Astrocyte of the cerebellum (primary cell): ENCODE data around the gene GLI3.

Source experiments
- DNase-seq: peaks from one replicate; pipeline ENCODE4 v3.0.0-alpha.2; 2011; ENCODE audit warnings: low read depth
- H3K4me3 ChIP-seq: 2 replicates; pipeline ENCODE4 v1.5.1; 2011; ENCODE audit warnings: mild to moderate bottlenecking, low read depth, low read length, moderate library complexity
- CTCF ChIP-seq: IDR thresholded peaks from 2 replicates; pipeline ENCODE4 v1.5.1; 2012; ENCODE audit warnings: low read length, low read depth, moderate library complexity, mild to moderate bottlenecking; ENCODE audit errors: missing control alignments
- in situ Hi-C: cut with HindIII; loops from 2 replicates; pipeline ENCODE4 v1.10.0; 2017; ENCODE audit warnings: low sequenced_read_pairs

Gene GLI3

GRCh38 chr7:42104694-42105093 lies 132.3 kb downstream of the GLI3 start:
- H3K4me3 ChIP-seq: no peak overlapping the region
- DNase-seq: no peak
- in situ Hi-C loops: no loop called here
- TF ChIP-seq CTCF: no peak

GRCh38 chr7:42104231-42104630 lies 132.8 kb downstream of the GLI3 start:
- no peak overlapping the region for H3K4me3 ChIP-seq
- DNase-seq: no peak
- in situ Hi-C loops: no loop called here
- no peak for TF ChIP-seq CTCF

GRCh38 chr7:42103456-42103855 lies 133.6 kb downstream of the GLI3 start:
- H3K4me3 ChIP-seq: no peak overlapping the region
- DNase-seq: no peak
- in situ Hi-C loops: no loop called here
- TF ChIP-seq CTCF: no peak

GRCh38 chr7:42103020-42103419 lies 134.0 kb downstream of the GLI3 start:
- DNase-seq: no peak
- no peak for TF ChIP-seq CTCF
- in situ Hi-C loops: no loop called here
- H3K4me3 ChIP-seq: no peak overlapping the region

GRCh38 chr7:42102301-42102700 lies 134.7 kb downstream of the GLI3 start:
- DNase-seq: no peak
- in situ Hi-C loops: no loop called here
- no peak overlapping the region for H3K4me3 ChIP-seq
- TF ChIP-seq CTCF: no peak

GRCh38 chr7:42100156-42100508 lies 136.9 kb downstream of the GLI3 start:
- in situ Hi-C loops: no loop called here
- no peak overlapping the region for H3K4me3 ChIP-seq
- TF ChIP-seq CTCF: no peak
- no peak for DNase-seq

- H3K4me3 ChIP-seq: no peak overlapping the region
- no peak for TF ChIP-seq CTCF
- in situ Hi-C loops: no loop called here
- no peak for DNase-seq
Observed at GRCh38 chr7:42099470-42100155, 137.4 kb downstream of the GLI3 start.
